Stimulated activated CD4-positive, alpha-beta T cell treated with anti-CD3 and anti-CD28 coated beads, Interleukin-1b, Interleukin-23, amount 100 ng/mL, for 1 hour (primary cell): ENCODE measurements around the gene SPATA31A1.
"Not testable (repeated sequence)": the region's sequence is repeated elsewhere in the genome, so short reads cannot be mapped to it uniquely, and the experiment has no call there.

Source experiments
- DNase-seq, 2 donors: peaks; one replicate each; pipeline ENCODE4 v3.0.0-alpha.2; 2020; ENCODE audit warnings: low read depth in 2 of 2

SPATA31A1 gene

DNA sequence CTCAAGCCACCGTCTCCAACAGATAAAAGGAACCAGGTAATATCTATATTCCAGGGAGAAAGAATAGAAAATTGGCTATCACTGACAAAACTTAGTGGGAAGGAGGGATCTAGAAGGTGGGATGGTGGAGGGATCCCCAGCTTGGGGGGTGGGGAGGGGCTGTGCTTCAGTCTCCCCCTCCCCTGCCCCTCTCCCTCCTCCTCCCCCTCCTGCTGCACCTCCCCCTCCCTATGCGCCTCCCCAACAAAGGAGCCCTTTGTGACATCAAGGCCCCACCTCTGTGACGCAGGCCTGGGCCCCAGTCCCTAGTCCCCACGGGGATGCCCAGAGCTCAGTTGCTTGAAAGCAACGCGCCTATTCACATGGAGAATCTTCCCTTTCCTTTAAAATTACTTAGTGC, at the start of gene SPATA31A1:
SPATA31A1 (plus strand) TSS at position 301 of the 400 bp plus-strand sequence; CDS start at position 363, 62 bp downstream.
- DNase-seq = not testable (repeated sequence)

DNA sequence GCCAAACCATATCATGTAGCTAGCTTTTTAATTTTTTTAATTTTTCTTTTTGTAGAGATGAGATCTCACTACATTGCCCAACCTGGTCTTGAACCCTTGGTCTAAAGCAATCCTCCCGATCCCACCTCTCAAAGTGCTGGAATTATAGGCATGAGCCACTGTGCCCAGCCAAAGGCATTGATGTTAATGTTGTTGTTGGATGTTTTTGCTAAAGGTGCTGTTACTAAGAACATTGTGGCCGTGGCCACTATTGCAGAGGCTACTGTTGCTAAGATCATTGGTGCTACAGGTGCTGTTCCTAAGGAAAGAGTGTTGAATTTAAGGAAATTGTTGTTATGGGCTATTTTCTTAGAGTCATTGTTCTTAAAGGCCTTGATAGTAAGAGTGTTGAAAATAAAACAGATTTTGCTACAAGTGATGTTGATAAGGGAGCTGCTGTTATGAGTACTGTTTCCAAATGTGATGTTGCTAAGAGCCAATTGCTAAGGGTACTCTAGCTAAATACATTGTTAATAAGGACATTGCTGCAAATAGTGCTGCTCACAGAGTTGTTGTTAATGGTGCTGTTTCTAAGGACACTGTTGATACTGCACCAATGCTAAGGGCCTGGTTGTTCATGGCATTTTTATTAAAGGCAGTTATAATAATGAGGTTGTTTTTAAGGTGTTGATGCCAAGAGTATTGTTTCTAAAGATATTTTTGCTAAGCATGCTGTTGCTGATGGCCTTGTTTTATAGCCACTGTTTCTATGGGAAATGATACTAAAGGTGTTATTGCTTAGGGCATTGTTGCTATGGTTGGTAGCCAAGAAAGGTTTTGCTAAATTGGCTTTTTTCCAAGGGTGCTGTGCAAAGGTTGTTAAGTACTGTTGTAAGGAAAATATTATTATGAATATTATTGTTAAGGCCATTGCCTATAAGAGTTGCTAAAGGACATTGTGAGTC, 52.1 kb downstream of the SPATA31A1 start:
- not testable (repeated sequence) for DNase-seq

DNA sequence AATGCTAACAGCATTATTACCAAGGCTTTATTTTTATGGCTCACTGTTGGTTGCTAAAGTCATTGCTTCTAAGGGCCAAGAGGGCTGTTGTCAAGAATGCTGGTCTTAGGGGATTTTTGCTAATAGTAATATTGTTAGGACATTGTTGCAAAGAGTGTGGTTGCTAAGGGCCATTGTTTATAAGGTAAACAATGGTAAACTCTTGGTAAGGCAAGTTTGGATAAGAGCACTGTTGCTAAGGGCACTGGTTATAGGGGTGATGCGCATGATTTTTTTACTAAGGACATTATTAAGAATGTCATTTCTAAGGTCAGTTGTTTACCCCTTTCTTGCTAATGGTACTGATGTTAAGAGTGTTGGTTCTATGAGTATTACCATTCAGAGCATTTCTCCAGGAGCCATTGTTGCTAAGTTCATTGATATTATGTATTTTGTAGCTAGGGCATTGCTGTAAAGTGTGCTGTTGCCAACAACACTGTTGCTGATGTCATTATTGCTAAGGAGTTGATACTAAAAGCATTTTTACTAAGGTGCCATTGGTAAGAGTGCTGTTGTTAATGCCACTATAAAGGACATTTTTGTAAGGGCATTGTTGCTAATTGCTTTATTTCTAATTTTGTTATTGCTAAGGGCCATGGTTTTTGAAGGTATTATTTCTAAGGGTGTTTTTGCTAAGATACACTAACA, 55.9 kb downstream of the SPATA31A1 start:
- DNase-seq = not testable (repeated sequence)
